Measurements from ENCODE around the gene MAP3K2. TPM values are rescaled to one million over a fixed set of nuclear protein-coding genes. Genes with fewer than 3 reads are reported as not detected.

MAP3K2 gene
- total RNA-seq, 1 donor from 2014 or later: 22.2 TPM

DNA sequence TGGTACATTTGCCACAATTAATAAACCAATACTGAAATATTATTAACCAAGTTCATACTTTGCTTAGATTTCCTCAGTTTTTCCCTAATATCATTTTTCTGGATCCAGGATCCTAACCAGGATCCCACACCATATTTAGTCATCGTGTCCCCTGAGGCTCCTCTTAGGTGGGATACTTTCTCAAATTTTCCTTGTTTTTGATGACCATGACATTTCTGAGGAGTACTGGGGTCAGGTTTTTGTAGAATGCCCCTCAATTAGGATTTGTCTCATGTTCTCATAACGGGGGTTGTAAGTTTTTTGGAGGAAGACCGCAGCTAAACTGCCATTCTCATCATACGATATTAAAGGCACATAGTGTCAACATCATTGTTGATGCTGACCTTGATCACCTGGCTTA lies 78.3 kb downstream of the MAP3K2 start:
- Histone ChIP-seq H3K27me3 (ENCODE audit: low read depth) (no peaks in the 10 kb centered on the region), H3K27ac (replicated peaks) (no peak overlapping the region), H3K4me3 (no peak overlapping the region), H3K36me3 (peaks cover 89% of the 10 kb centered on the region), H3K4me1 (no peaks in the 10 kb centered on the region), H3K9me3 (replicated peaks) (no peaks in the 10 kb centered on the region)
- no peak for DNase-seq
- intact Hi-C loops (cut with micrococcal nuclease): no loop called here
- TF ChIP-seq, protein P1, sequence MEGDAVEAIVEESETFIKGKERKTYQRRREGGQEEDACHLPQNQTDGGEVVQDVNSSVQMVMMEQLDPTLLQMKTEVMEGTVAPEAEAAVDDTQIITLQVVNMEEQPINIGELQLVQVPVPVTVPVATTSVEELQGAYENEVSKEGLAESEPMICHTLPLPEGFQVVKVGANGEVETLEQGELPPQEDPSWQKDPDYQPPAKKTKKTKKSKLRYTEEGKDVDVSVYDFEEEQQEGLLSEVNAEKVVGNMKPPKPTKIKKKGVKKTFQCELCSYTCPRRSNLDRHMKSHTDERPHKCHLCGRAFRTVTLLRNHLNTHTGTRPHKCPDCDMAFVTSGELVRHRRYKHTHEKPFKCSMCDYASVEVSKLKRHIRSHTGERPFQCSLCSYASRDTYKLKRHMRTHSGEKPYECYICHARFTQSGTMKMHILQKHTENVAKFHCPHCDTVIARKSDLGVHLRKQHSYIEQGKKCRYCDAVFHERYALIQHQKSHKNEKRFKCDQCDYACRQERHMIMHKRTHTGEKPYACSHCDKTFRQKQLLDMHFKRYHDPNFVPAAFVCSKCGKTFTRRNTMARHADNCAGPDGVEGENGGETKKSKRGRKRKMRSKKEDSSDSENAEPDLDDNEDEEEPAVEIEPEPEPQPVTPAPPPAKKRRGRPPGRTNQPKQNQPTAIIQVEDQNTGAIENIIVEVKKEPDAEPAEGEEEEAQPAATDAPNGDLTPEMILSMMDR (IDR thresholded peaks at IDR 0.05; ENCODE audit: borderline replicate concordance): no peak

DNA sequence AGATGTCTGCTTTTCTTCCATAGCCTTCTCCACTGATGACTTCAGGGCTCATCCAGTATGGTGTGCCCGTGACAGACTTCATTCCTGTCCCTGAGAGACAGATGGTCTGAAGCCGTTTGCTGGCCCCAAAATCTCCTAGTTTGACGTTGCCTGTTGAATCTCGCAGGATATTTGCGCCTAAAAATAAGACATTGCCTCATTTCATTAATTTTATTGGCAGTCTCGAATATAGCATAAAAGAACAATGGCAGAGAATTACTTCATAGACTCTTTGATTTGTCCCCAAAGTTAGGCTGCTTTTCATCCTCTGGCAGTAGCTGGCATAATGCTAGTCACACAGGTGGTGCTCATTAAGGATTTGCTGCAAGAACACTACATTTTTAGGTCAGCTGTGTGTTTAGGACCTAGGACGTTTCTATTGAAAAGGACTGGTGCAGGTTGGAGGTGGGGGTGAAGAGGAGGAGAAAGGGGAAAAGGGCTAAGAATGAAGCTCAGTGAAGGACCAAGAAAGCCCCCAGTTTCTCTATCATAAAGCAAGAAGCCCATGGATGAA lies 79.1 kb downstream of the MAP3K2 start:
- intact Hi-C loops (cut with micrococcal nuclease): no loop called here
- no peaks in the 10 kb centered on the region for H3K9me3 ChIP-seq (replicated peaks)
- no peak overlapping the region for H3K27ac ChIP-seq (replicated peaks)
- DNase-seq: no peak
- H3K4me1 ChIP-seq: no peaks in the 10 kb centered on the region
- no peak overlapping the region for H3K4me3 ChIP-seq
- peaks cover 81% of the 10 kb centered on the region for H3K36me3 ChIP-seq
- TF ChIP-seq, protein P1 (IDR thresholded peaks at IDR 0.05; ENCODE audit: borderline replicate concordance): no peak
- H3K27me3 ChIP-seq (ENCODE audit: low read depth): no peaks in the 10 kb centered on the region

DNA sequence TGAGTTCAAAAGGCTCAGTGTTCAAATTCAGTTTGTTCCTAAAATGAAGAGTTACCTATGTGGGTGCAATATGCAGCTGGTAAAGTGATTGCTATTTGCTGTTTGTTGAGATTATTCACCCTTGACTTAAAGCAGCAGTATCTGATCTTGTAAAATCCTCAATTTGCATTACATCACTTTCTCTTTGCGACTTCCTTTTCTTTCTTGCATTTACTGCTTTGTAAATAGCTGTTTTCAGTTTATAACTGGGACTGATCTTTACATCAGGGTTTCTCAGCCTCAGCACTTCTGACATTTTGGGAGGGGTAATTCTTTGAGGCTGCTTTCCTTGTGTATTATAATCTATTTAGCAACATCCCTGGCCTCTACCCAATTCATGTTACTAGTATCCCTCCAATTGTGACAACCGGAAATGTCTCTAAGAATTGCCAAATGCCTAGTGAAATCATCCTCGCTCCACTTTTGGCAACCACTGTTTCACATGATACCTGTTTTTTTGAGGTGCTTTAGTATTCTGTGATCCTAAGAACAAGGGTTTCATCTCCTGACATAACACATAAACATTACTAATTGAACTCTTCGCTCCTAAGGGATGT lies 81.7 kb downstream of the MAP3K2 start:
- Histone ChIP-seq H3K27ac (replicated peaks) (no peak overlapping the region), H3K4me1 (no peaks in the 10 kb centered on the region), H3K27me3 (ENCODE audit: low read depth) (no peaks in the 10 kb centered on the region), H3K36me3 (peaks cover 55% of the 10 kb centered on the region), H3K9me3 (replicated peaks) (no peaks in the 10 kb centered on the region), H3K4me3 (no peak overlapping the region)
- TF ChIP-seq, protein P1 (IDR thresholded peaks at IDR 0.05; ENCODE audit: borderline replicate concordance): no peak
- intact Hi-C loops (cut with micrococcal nuclease): no loop called here
- no peak for DNase-seq

DNA sequence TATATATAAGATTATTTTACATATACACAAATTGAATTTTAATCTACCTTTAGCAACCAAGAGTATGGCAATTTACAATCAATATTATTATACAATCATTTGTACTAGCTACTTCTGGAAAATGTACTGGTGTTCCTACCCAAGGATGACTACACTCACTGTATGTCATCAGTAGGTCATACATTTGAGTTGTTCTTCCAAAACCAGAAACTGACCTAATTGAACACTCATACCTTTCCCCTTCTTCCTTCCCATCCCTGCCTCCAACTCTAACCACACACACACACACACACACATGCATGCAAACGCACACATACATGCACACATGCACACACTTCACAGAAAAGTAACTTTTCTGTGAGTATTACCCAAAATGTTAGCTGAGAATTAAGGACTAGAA lies 85.6 kb downstream of the MAP3K2 start:
- intact Hi-C loops (cut with micrococcal nuclease): no loop called here
- Histone ChIP-seq H3K36me3 (peaks cover 18% of the 10 kb centered on the region), H3K9me3 (replicated peaks) (no peaks in the 10 kb centered on the region), H3K4me1 (no peaks in the 10 kb centered on the region), H3K27me3 (ENCODE audit: low read depth) (no peaks in the 10 kb centered on the region), H3K27ac (replicated peaks) (no peak overlapping the region), H3K4me3 (no peak overlapping the region)
- TF ChIP-seq, protein P1 (IDR thresholded peaks at IDR 0.05; ENCODE audit: borderline replicate concordance): no peak
- DNase-seq: no peak

DNA sequence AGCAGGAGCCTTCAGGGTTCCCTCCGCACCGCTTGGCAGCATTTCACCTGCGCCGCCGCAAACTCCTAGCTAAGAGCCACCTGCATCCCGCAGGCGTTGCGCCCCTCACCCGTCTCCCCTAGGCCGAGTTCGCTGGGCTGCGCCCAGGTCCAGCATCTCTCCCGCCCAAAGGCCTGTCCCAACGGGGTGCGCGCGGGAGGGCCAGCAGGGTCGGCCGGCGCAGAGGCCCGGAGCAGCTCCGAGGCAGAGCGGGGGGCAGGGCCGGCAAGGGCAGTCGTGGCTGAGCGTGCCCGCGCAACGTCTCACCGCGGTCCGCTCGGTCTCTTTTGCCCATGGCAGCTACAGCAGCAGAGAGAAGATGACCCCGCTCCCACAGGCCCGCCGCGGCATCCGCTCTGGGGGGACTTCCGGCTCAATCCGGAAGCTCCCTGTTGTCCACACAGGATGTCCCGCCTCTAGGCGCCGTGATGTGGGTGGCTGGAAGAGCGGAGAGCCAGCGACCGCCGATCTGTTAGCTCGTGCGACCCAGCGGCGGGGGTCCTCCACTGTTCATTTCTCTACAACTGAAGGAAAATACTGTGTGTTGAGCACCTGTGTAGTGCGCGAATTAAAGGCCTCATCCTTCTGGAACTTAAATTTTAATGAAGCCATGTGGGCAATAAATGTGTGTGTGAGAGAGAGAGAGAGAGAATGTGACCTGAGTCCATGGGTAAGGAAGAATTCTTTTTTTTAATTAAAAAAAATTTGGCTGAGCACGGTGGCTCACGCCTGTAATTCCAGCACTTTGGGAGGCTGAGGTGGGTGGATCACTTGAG lies 93.8 kb downstream of the MAP3K2 start, which contains the start of gene ERCC3:
Gene ERCC3 (minus strand): TSS at position 397 of the 815 bp plus-strand sequence. CDS start 63 bp downstream, at position 334.
- Histone ChIP-seq H3K36me3 (peaks cover 36% of the 10 kb centered on the region), H3K4me3 (peak within 1 kb of the TSS; percentile 85), H3K4me1 (peaks cover 25% of the 10 kb centered on the region), H3K9me3 (replicated peaks) (no peaks in the 10 kb centered on the region), H3K27me3 (ENCODE audit: low read depth) (no peaks in the 10 kb centered on the region), H3K27ac (replicated peaks) (peak within 1 kb of the TSS; percentile 82)
- DNase-seq: peak; percentile 88
- intact Hi-C loops (cut with micrococcal nuclease): no loop called here
- TF ChIP-seq, protein P1 (IDR thresholded peaks at IDR 0.05; ENCODE audit: borderline replicate concordance): no peak
